ENCODE results near the gene APOBR.
"Not testable (repeated sequence)": the region's sequence is repeated elsewhere in the genome, so short reads cannot be mapped to it uniquely, and the experiment has no call there.

The APOBR gene

DNA sequence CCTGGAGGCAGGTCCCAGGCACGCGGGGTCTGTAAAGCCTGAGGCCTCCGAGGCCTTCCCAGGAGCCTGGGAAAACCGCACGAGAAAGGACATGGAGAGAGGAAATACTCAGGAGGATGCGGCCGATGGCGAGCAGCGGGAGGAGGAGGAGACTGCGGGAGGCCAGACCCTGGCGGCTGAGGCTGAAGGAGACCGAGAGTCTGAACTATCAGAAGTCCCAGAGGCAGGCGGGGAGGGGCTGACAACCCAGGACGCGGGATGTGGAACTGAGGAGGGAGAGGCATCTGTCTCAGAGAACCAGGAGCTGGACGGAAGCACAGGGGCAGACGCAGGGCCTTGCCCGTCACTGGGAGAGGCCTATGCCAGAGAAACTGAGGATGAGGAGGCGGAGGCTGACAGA is 2.4 kb downstream of the APOBR start:
- in situ Hi-C loops (cut with MboI; ENCODE audit: low sequenced_read_pairs), result loop anchor here (25.0 kb wide), 1 partner anchor 115 kb away; the partner anchor contains the start of gene SULT1A1

GRCh38 chr16:28497386-28497785 is 2.9 kb downstream of the APOBR start:
- in situ Hi-C loops (cut with MboI; ENCODE audit: low sequenced_read_pairs), result loop anchor here (25.0 kb wide), 1 partner anchor 115 kb away; the partner anchor contains the start of gene SULT1A1

DNA sequence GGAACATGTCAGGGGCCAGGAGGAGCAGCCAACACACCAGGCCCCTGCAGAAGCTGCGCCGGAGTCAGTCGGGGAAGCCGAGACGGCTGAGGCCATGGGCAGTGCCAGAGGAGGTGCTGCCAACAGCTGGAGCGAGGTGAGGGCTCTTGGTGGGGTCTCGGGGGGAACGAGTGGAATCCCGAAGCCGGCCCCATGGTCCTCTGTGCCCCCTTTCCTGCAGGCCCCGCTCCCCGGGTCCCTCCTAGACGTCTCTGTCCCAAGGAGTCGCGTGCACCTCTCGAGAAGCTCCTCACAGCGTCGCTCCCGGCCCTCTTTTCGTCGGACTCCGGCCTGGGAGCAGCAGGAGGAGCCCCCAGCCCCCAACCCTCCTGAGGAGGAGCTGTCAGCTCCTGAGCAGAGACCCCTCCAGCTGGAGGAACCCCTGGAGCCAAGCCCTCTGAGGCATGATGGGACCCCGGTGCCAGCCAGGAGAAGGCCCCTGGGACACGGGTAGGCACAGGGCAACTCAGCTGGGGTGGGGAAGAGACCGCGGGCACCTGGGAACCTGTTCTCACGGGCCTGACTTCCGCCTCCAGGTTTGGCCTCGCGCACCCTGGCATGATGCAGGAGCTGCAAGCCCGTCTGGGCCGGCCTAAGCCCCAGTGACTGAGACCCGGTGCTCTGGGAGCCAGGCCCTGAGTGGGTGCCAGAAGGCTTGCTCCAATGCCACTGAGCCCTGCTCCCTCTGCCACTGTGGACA is 3.6 kb downstream of the APOBR start:
- in situ Hi-C loops (cut with MboI; ENCODE audit: low sequenced_read_pairs), result loop anchor here (25.0 kb wide), 1 partner anchor 114 kb away; the partner anchor contains the start of gene SULT1A1

DNA sequence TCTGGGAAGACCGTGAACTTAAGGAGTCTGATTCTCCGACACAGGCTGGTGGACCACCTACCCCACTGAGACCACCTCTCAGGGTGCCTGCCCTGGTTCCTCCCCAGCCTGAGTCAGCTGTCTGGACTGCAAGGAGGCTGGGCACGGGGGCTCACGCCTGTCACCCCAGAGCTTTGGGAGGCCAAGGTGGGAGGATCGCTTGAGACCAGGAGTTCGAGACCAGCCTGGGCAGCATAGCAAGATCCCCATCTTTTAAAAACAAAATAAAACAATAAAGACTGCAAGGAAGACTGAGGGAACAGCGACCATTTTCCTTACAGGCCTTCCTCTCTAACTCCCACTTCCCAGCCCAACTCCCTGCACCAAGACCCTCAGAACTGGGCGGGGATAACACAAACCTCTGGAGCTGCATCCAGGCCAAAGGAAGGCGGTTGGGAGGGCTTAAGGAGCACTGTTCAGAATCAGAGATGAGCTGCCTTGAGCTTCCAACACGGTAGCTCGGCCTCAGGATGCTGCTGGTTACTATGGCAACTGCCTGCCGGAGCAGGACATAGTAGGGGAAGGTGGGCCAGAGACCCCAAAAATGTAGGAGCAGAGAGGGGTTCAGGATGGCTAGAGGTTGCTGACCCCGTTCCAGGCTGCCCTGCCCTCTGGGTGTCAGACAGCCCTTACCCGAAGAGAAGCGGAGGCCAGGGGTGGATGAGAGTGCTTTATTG is 4.4 kb downstream of the APOBR start:
- in situ Hi-C loops (cut with MboI; ENCODE audit: low sequenced_read_pairs), result loop anchor here (25.0 kb wide), 1 partner anchor 113 kb away; the partner anchor contains the start of gene SULT1A1

GRCh38 chr16:28499854-28500253 is 5.4 kb downstream of the APOBR start:
- in situ Hi-C loops (cut with MboI; ENCODE audit: low sequenced_read_pairs), result loop anchor here (25.0 kb wide), 1 partner anchor 112 kb away; the partner anchor contains the start of gene SULT1A1

GRCh38 chr16:28500476-28501180 is 6.2 kb downstream of the APOBR start:
- in situ Hi-C loops (cut with MboI; ENCODE audit: low sequenced_read_pairs), result not testable (repeated sequence)

DNA sequence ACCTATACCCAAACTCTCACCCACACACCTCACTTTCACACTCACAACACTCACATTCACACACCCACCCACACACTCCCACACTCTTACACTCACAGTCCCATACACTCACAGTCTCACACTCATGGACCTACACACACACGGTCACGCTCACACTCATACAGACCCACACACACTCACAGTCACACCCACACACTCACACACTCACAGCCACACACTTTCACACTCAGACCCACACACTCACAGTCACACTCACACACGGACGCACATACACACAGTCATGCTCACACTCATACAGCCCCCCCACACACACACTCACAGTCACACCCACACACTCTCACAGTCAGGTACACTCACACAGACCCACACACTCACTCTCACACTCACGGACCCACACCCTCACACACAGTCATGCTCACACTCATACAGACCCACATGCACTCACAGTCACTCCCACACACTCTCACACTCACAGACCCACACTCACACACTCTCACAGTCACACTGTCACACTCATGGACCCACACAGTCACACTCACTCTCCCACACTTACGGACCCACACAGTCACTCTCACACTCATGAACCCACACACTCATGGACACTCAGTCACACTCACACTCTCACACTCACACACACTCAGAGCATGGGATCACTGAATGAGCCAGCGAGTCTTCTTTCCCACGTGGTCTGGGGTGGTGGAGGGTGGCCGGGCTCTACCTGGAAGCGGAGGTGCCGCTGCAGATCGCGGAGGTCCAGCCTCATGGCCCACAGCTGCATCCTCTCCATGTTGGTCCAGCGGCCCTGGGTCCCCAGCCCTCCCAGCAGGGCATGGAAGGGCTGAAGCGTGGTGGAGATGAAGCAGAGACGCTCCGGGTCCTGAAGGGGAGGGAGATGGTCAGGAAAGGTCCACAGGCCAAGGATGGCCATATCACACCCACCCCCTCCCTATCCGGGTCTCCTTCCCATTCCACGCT is 7.1 kb downstream of the APOBR start:
- in situ Hi-C loops (cut with MboI; ENCODE audit: low sequenced_read_pairs), result no loop called here

DNA sequence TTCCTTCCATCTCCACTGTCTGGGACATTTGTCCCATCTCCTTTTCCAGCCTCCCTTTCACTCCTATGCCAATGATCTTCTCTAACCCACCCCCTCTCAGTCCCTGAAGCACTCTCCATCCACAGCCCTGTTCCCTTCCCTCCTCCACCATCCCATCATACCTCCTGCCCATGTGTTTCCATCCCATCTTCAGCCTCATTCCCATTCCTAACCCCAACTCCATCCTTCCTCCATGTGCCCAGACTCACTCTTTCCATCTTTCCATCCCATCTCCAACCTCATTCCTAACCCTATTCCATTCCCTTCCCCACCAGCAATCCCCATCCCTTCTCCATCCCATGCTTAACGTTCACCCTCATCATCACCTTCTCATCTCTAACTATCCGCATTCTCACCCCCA is 7.8 kb downstream of the APOBR start:
- in situ Hi-C loops (cut with MboI; ENCODE audit: low sequenced_read_pairs), result no loop called here

DNA sequence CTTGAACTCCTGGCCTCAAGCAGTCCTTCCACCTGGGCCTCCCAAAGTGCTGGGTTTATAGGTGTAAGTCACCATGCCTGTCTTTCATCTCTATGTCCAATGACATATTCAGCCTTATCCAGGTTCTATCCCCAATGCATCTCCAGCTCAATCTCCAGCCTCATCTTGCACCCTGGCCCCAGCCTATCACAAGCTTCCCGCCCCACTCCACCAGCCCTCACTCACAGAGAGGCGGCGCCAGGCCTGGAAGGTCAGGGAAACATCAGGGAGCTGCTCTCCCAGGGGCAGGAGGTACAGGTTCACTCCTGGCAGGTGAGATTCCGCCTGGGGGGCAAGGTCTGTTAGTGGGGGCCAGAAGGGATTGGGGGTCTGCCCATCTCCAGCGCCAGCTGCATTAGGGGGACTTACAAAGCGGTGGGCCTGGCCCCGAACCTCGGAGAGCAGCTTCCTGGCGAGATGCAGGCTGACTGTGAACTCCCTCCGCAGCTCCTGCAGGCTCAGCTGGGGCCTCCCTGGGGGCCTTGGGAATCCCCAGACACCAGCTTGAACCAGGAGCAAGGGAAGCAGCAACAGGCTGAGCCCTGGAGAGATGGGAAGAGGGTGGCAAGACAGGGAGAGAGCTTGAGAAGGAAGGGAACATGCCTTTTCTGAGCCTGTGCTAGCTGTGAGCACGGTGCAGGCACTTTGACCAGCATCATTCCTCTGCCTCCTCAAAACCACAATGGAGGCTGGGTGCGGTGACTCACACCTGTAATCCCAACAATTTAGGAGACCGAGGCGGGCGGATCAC is 9.2 kb downstream of the APOBR start:
- in situ Hi-C loops (cut with MboI; ENCODE audit: low sequenced_read_pairs), result no loop called here

GRCh38 chr16:28504707-28505404 is 10.4 kb downstream of the APOBR start:
- in situ Hi-C loops (cut with MboI; ENCODE audit: low sequenced_read_pairs), result no loop called here

- in situ Hi-C loops (cut with MboI; ENCODE audit: low sequenced_read_pairs), result no loop called here
These were observed 11.2 kb downstream of the APOBR start for GRCh38 chr16:28505489-28506137.

- in situ Hi-C loops (cut with MboI; ENCODE audit: low sequenced_read_pairs), result no loop called here
These were observed 16.6 kb downstream of the APOBR start for GRCh38 chr16:28511031-28511430.

DNA sequence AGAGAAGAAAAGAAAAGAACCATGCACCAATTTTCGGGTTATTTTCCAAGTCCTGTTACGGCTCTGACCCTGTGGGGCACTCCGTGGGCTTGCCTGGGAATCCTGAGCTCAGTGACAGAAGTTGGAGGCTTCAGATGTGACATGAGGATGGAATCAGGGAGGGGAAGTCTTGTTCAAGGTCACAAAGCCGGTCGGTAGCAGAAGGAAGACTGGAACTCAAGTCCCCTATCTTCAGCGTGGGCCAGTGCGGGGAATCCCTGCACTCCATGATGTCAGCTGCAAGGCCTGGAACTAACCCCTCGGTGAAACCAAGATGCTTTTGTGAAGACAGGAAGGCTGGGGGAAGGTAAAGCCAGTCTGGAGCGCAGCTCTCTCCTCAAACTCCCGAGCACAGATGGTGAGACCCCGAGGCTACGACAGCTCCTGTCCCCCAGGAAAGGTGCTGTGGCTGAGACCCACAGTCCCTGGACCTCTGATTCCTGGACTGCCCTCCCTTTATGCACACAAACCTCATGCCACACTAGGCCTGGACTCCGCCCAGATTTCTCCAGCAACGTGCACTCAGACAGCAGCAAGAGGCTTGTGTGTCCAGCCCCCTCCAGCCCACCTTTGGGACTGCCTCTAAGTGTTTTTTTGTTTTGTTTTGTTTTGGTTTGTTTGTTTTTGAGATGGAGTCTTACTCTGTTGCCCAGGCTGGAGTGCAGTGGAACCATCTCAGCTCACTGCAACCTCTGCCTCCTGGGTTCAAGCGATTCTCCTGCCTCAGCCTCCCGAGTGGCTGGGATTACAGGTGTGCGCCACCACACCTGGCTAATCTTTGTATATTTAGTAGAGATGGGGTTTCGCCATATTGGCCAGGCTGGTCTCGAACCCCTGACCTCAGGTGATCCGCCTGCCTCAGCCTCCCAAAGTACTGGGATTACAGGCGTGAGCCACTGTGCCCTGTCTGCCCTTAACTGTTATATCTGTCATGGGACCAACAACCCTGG is 17.7 kb downstream of the APOBR start:
- in situ Hi-C loops (cut with MboI; ENCODE audit: low sequenced_read_pairs), result no loop called here

DNA sequence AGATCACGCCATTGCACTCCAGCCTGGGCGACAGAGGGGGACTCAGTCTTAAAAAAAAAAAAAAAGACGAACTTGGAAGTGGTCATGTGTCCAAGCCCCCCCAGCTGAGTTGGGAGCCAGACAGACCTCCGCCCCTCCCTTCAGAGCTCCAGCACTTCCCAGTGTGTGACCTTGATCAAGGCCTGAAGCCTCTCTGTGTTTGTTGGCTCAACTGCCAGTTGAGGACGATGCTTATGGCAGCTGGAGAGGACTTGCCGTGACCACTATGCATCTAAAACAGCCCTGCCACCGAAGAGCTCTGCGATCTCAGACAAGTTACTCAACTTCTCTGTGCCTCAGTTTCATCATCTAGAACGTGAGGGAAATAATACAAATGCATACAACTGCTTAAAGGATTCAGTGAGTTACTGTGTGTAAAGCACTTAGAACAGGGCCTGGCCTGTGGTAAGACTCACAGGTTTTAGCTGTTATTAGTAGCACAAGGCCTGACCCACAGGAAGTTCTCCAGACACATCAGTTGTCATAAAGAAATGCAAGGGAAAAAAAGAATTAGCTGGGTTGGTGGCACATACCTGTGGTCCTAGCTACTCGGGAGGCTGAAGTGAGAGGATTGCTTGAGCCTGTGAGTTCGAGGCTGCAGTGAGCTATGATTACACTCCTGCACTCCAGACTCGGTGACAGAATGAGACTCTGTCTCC is 19.2 kb downstream of the APOBR start:
- in situ Hi-C loops (cut with MboI; ENCODE audit: low sequenced_read_pairs), result no loop called here

- in situ Hi-C loops (cut with MboI; ENCODE audit: low sequenced_read_pairs), result no loop called here
These were observed 19.8 kb downstream of the APOBR start for GRCh38 chr16:28514246-28514645.

DNA sequence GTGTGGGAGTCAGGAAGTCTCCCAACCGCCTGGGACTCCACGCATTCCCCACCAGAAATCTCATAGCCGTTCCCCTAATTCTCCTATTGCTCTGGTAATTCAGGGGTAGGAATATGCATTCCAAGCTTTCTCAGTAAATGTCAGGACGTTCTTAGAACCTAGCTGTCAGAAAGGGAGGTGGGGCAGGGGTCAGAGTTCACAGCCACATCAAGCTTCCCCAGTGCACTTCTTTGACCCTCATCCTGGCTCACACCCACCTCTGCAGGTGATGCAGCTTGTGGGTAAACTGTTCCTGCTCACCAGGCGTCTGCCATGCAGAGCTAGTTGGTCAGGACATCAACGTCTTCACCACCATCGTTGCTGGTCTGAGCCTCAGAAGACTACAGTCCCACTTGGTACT is 26.2 kb downstream of the APOBR start:
- in situ Hi-C loops (cut with MboI; ENCODE audit: low sequenced_read_pairs), result no loop called here

GRCh38 chr16:28521436-28521835 is 27.0 kb downstream of the APOBR start:
- in situ Hi-C loops (cut with MboI; ENCODE audit: low sequenced_read_pairs), result no loop called here
